H9 (cell line): ENCODE measurements around the gene NRXN3. TPM values are rescaled to one million over a fixed set of nuclear protein-coding genes. Genes with fewer than 3 reads are reported as not detected.

Experiments used
- DNase-seq: peaks from one replicate; pipeline ENCODE4 v3.0.0-alpha.2; 2017
- H2AFZ ChIP-seq: one replicate; pipeline ENCODE4 v1.6.1; 2013; ENCODE audit warnings: mild to moderate bottlenecking, low read length, control low read depth, moderate library complexity
- H2AK5ac ChIP-seq: 2 replicates; pipeline ENCODE4 v1.6.1; 2013; ENCODE audit warnings: low read length, control low read depth, mixed read lengths; ENCODE audit not compliant: insufficient read length
- H2BK120ac ChIP-seq: one replicate; pipeline ENCODE4 v1.6.1; 2013; ENCODE audit warnings: low read depth, mild to moderate bottlenecking, low read length, control low read depth, inconsistent platforms; ENCODE audit not compliant: poor library complexity, severe bottlenecking
- H2BK12ac ChIP-seq: 2 replicates; pipeline ENCODE4 v1.6.1; 2013; ENCODE audit warnings: low read length, control low read depth, mixed read lengths, low read depth; ENCODE audit not compliant: insufficient read length
- H2BK15ac ChIP-seq: 2 replicates; pipeline ENCODE4 v1.6.1; 2013; ENCODE audit warnings: low read depth, low read length, control low read depth
- H2BK20ac ChIP-seq: one replicate; pipeline ENCODE4 v1.6.1; 2013; ENCODE audit warnings: low read depth, mild to moderate bottlenecking, low read length, control low read depth, inconsistent platforms; ENCODE audit not compliant: poor library complexity, severe bottlenecking
- H2BK5ac ChIP-seq: 2 replicates; pipeline ENCODE4 v1.6.1; 2013; ENCODE audit warnings: low read length, control low read depth, mixed read lengths; ENCODE audit not compliant: insufficient read length
- H3K14ac ChIP-seq: 2 replicates; pipeline ENCODE4 v1.6.1; 2013; ENCODE audit warnings: low read length, control low read depth; ENCODE audit not compliant: insufficient read depth
- H3K18ac ChIP-seq: 2 replicates; pipeline ENCODE4 v1.6.1; 2013; ENCODE audit warnings: low read depth, mild to moderate bottlenecking, mixed read lengths, low read length, control low read depth; ENCODE audit not compliant: insufficient read length
- H3K23ac ChIP-seq: 2 replicates; pipeline ENCODE4 v1.6.1; 2013; ENCODE audit warnings: low read length, control low read depth, mixed read lengths, low read depth; ENCODE audit not compliant: insufficient read length
- H3K23me2 ChIP-seq: 2 replicates; pipeline ENCODE4 v1.6.1; 2013; ENCODE audit warnings: low read depth, mild to moderate bottlenecking, mixed read lengths, low read length, control low read depth; ENCODE audit not compliant: insufficient read length, poor library complexity, severe bottlenecking
- H3K27ac ChIP-seq: 2 replicates; pipeline ENCODE4 v1.5.1; 2013; ENCODE audit warnings: low read length, control low read depth, mixed read lengths, low read depth; ENCODE audit not compliant: insufficient read length
- H3K27me3 ChIP-seq: 2 replicates; pipeline ENCODE4 v1.6.1; 2013; ENCODE audit warnings: low read length, control low read depth, inconsistent platforms; ENCODE audit not compliant: insufficient read depth
- H3K4ac ChIP-seq: 2 replicates; pipeline ENCODE4 v1.6.1; 2013; ENCODE audit warnings: low read depth, mild to moderate bottlenecking, control low read depth, inconsistent platforms, low read length, moderate library complexity
- H3K4me1 ChIP-seq: 2 replicates; pipeline ENCODE4 v1.6.1; 2013; ENCODE audit warnings: low read length, control low read depth, inconsistent platforms; ENCODE audit not compliant: insufficient read depth
- H3K4me2 ChIP-seq: 2 replicates; pipeline ENCODE4 v1.6.1; 2013; ENCODE audit warnings: low read length, control low read depth, mixed read lengths; ENCODE audit not compliant: insufficient read length, insufficient read depth
- H3K56ac ChIP-seq: 2 replicates; pipeline ENCODE4 v1.6.1; 2013; ENCODE audit warnings: low read depth, mild to moderate bottlenecking, mixed read lengths, low read length, control low read depth; ENCODE audit not compliant: insufficient read length
- H3K79me1 ChIP-seq: 2 replicates; pipeline ENCODE4 v1.6.1; 2013; ENCODE audit warnings: low read depth, mild to moderate bottlenecking, moderate library complexity, low read length, control low read depth, inconsistent platforms; ENCODE audit not compliant: insufficient read depth, poor library complexity, severe bottlenecking
- H3K79me2 ChIP-seq: 2 replicates; pipeline ENCODE4 v1.6.1; 2013; ENCODE audit warnings: low read length, control low read depth, inconsistent platforms; ENCODE audit not compliant: insufficient read depth
- H3K9ac ChIP-seq: 2 replicates; pipeline ENCODE4 v1.6.1; 2013; ENCODE audit warnings: low read length, control low read depth, mixed read lengths; ENCODE audit not compliant: insufficient read length; ENCODE audit errors: extremely low read depth
- H3K9me3 ChIP-seq: one replicate; pipeline ENCODE4 v1.6.1; 2013; ENCODE audit warnings: low read depth, low read length, inconsistent platforms; ENCODE audit not compliant: control insufficient read depth
- H3T11ph ChIP-seq: one replicate; pipeline ENCODE4 v1.6.1; 2013; ENCODE audit warnings: mild to moderate bottlenecking, low read length, control low read depth, inconsistent platforms
- H4K20me1 ChIP-seq: one replicate; pipeline ENCODE4 v1.6.1; 2013; ENCODE audit not compliant: control insufficient read depth, insufficient read length, insufficient read depth
- H4K5ac ChIP-seq: 2 replicates; pipeline ENCODE4 v1.6.1; 2013; ENCODE audit warnings: low read depth, mild to moderate bottlenecking, mixed read lengths, low read length, control low read depth; ENCODE audit not compliant: insufficient read length
- H4K8ac ChIP-seq: replicated peaks from 2 replicates; pipeline ENCODE4 v1.6.1; 2013; ENCODE audit warnings: low read length, control low read depth, mixed read lengths, low read depth; ENCODE audit not compliant: insufficient read length
- H4K91ac ChIP-seq: 2 replicates; pipeline ENCODE4 v1.6.1; 2013; ENCODE audit warnings: low read depth, mild to moderate bottlenecking, moderate library complexity, mixed read lengths, low read length, control low read depth; ENCODE audit not compliant: insufficient read length
- H3K27ac Mint-ChIP-seq, 3 experiments: 2 replicates in 2 of 3; 3 replicates in 1 of 3; pipeline ENCODE4 v1.8.0; 2020 to 2021; ENCODE audit warnings: mixed read lengths in 3 of 3, mild to moderate bottlenecking in 1 of 3, moderate library complexity in 1 of 3
- H3K27me3 Mint-ChIP-seq: 2 replicates; pipeline ENCODE4 v1.8.0; 2021; ENCODE audit warnings: low read depth, mild to moderate bottlenecking, moderate library complexity, mixed read lengths
- H3K36me3 Mint-ChIP-seq, 3 experiments: 2 replicates in 2 of 3; 3 replicates in 1 of 3; pipeline ENCODE4 v1.8.0; 2020 to 2021; ENCODE audit warnings: low read depth in 3 of 3, mixed read lengths in 3 of 3; ENCODE audit not compliant: insufficient read depth in 1 of 3
- H3K4me1 Mint-ChIP-seq, 2 experiments: 2 replicates each; pipeline ENCODE4 v1.8.0; 2020; ENCODE audit warnings: mixed read lengths in 2 of 2
- H3K4me3 Mint-ChIP-seq, 2 experiments: 2 replicates in 1 of 2; 3 replicates in 1 of 2; pipeline ENCODE4 v1.8.0; 2020 to 2021; ENCODE audit warnings: mild to moderate bottlenecking in 2 of 2, mixed read lengths in 2 of 2, moderate library complexity in 1 of 2
- H3K9me3 Mint-ChIP-seq, 2 experiments: 2 replicates in 1 of 2; 3 replicates in 1 of 2; pipeline ENCODE4 v1.8.0; 2020; ENCODE audit warnings: mild to moderate bottlenecking in 2 of 2, mixed read lengths in 2 of 2, moderate library complexity in 1 of 2
- WGBS: extraction: QIAGEN DNeasy Blood & Tissue Kit; methylation state at CpG from one replicate; pipeline ENCODE4 v1.1.7; 2013; ENCODE audit warnings: missing lambda C conversion rate, low lambda C conversion rate, mixed read lengths; ENCODE audit not compliant: insufficient read length; ENCODE audit errors: extremely low coverage; 5-methylcytosine and 5-hydroxymethylcytosine counted together
- total RNA-seq: library from RNA; stranded (reverse); gene quantifications from 2 replicates; pipeline ENCODE4 v1.2.1, GENCODE V29; 2021
- TF ChIP-seq, protein P1 (sequence below): fragments of 200-600 bp; sonication (generic); conservative IDR thresholded peaks from 3 replicates; pipeline ENCODE4 v1.8.0; 2021; ENCODE audit warnings: antibody characterized with exemption, mild to moderate bottlenecking

The NRXN3 gene
- total RNA-seq, 1 experiment from 2014 or later: 1.8 TPM

DNA sequence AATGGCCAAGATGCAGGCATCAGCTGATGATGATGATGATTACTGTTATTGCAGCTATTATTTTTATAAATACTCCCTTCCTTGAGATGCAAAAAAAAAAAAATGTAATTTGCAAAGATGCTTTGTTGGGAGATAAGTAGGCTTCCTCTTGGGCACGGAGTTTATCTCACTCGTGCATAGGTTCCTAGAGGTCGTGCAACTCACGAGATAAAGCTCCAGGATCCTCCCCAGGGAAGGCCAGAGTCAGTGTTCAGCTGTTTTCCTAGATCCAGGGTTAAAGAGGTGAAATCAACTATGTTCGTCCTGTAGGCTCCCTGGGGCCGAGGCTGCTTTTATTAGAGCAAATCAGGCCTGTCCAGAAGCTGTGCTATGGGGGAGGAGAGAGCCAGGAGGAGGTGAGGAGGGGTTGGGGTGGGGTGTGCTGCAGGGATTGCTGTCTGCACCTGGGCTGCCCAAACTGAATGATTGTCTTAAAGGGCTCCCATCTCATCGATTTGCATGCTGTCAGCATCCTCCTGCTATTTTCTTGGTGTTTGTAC is 270.3 kb downstream of the NRXN3 start:
- Histone ChIP-seq H2BK12ac (no peak overlapping the region), H2AK5ac (no peak overlapping the region), H2BK20ac (no peak overlapping the region), H2BK15ac (no peak overlapping the region), H3K4ac (no peak overlapping the region), H3T11ph (no peak overlapping the region), H3K23me2 (no peaks in the 10 kb centered on the region), H3K27me3 (no peaks in the 10 kb centered on the region), H2BK120ac (no peak overlapping the region), H3K79me2 (no peaks in the 10 kb centered on the region), H2AFZ (no peak overlapping the region), H3K14ac (no peak overlapping the region), H2BK5ac (no peak overlapping the region), H3K4me1 (no peaks in the 10 kb centered on the region), H3K18ac (no peak overlapping the region), H4K20me1 (no peaks in the 10 kb centered on the region), H3K23ac (no peak overlapping the region), H4K8ac (no peak overlapping the region), H3K56ac (no peak overlapping the region), H4K91ac (no peak overlapping the region), H3K79me1 (no peaks in the 10 kb centered on the region), H3K4me2 (no peak overlapping the region), H3K9me3 (no peaks in the 10 kb centered on the region), H3K9ac (no peak overlapping the region), H4K5ac (no peak overlapping the region), H3K27ac (no peak overlapping the region)
- H3K4me1 Mint-ChIP-seq: peaks cover 6 to 13% of the 10 kb centered on the region in 2 experiments; a peak in 3 of 4 replicates
- DNase-seq: no peak
- H3K27me3 Mint-ChIP-seq: peaks cover 4% of the 10 kb centered on the region; the same call in 1 of the 2 replicates
- no peaks in the 10 kb centered on the region; a peak in 1 of 7 replicates for H3K36me3 Mint-ChIP-seq
- TF ChIP-seq, protein P1, sequence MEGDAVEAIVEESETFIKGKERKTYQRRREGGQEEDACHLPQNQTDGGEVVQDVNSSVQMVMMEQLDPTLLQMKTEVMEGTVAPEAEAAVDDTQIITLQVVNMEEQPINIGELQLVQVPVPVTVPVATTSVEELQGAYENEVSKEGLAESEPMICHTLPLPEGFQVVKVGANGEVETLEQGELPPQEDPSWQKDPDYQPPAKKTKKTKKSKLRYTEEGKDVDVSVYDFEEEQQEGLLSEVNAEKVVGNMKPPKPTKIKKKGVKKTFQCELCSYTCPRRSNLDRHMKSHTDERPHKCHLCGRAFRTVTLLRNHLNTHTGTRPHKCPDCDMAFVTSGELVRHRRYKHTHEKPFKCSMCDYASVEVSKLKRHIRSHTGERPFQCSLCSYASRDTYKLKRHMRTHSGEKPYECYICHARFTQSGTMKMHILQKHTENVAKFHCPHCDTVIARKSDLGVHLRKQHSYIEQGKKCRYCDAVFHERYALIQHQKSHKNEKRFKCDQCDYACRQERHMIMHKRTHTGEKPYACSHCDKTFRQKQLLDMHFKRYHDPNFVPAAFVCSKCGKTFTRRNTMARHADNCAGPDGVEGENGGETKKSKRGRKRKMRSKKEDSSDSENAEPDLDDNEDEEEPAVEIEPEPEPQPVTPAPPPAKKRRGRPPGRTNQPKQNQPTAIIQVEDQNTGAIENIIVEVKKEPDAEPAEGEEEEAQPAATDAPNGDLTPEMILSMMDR: no peak
- peaks cover 0 to 3% of the 10 kb centered on the region in 2 experiments; a peak in 2 of 5 replicates for H3K9me3 Mint-ChIP-seq
- H3K4me3 Mint-ChIP-seq: no peak overlapping the region
- peak overlapping the region in 2 of 3 experiments; percentile 16 to 70; a peak in 2 of 7 replicates for H3K27ac Mint-ChIP-seq
- WGBS: no CpG with 5 or more reads among the region's 7 CpGs
